Activated T-cell treated with anti-CD3 and anti-CD28 coated beads, Interleukin-2, amount 50 U/mL, for 24 hours (primary cell): ENCODE results near the gene METRN.
"Not testable (repeated sequence)": the region's sequence is repeated elsewhere in the genome, so short reads cannot be mapped to it uniquely, and the experiment has no call there.

Experiments used
- DNase-seq: peaks from one replicate; pipeline ENCODE4 v3.0.0-alpha.2; 2020
- H3K27ac Mint-ChIP-seq: 2 replicates; pipeline ENCODE4 v1.8.0; 2020; ENCODE audit warnings: mild to moderate bottlenecking, mixed read lengths
- H3K27me3 Mint-ChIP-seq: 2 replicates; pipeline ENCODE4 v1.8.0; 2020; ENCODE audit warnings: mixed read lengths
- H3K36me3 Mint-ChIP-seq: 2 replicates; pipeline ENCODE4 v1.8.0; 2020; ENCODE audit warnings: low read depth, mixed read lengths
- H3K4me1 Mint-ChIP-seq: 2 replicates; pipeline ENCODE4 v1.8.0; 2020; ENCODE audit warnings: low read depth, mixed read lengths
- H3K4me3 Mint-ChIP-seq: 2 replicates; pipeline ENCODE4 v1.8.0; 2020; ENCODE audit warnings: mild to moderate bottlenecking, moderate library complexity, mixed read lengths
- H3K9me3 Mint-ChIP-seq: 2 replicates; pipeline ENCODE4 v1.8.0; 2020; ENCODE audit warnings: mixed read lengths

Gene METRN

GRCh38 chr16:752007-752312 lies 37.0 kb downstream of the METRN start:
- DNase-seq, result no peak
- no peak overlapping the region for H3K4me3 Mint-ChIP-seq

GRCh38 chr16:754121-754607 lies 39.2 kb downstream of the METRN start:
- not testable (repeated sequence) for H3K36me3 Mint-ChIP-seq, DNase-seq, H3K4me1 Mint-ChIP-seq, H3K27ac Mint-ChIP-seq, H3K4me3 Mint-ChIP-seq, H3K9me3 Mint-ChIP-seq, H3K27me3 Mint-ChIP-seq

More at GRCh38 chr16:752007-752312, 37.0 kb downstream of the METRN start:
- Mint-ChIP-seq H3K9me3 (peaks cover 4% of the 10 kb centered on the region), H3K27me3 (peaks cover 4% of the 10 kb centered on the region), H3K27ac (no peak overlapping the region), H3K4me1 (peaks cover 6% of the 10 kb centered on the region), H3K36me3 (no peaks in the 10 kb centered on the region)

GRCh38 chr16:754656-755055 lies 39.7 kb downstream of the METRN start:
- Mint-ChIP-seq H3K36me3 (no peaks in the 10 kb centered on the region), H3K27ac (no peak overlapping the region), H3K27me3 (peaks cover 4% of the 10 kb centered on the region), H3K4me3 (no peak overlapping the region), H3K9me3 (peaks cover 4% of the 10 kb centered on the region), H3K4me1 (peaks cover 6% of the 10 kb centered on the region)
- DNase-seq, result no peak

- H3K4me3 Mint-ChIP-seq, result no peak overlapping the region
- peaks cover 4% of the 10 kb centered on the region for H3K27me3 Mint-ChIP-seq
- no peak overlapping the region for H3K27ac Mint-ChIP-seq
- no peaks in the 10 kb centered on the region for H3K36me3 Mint-ChIP-seq
- peaks cover 4% of the 10 kb centered on the region for H3K9me3 Mint-ChIP-seq
- H3K4me1 Mint-ChIP-seq, result peaks cover 6% of the 10 kb centered on the region
- no peak for DNase-seq
Observed at GRCh38 chr16:756428-756827, 41.5 kb downstream of the METRN start.

- no peak overlapping the region for H3K27ac Mint-ChIP-seq
- H3K4me1 Mint-ChIP-seq, result peaks cover 6% of the 10 kb centered on the region
- H3K36me3 Mint-ChIP-seq, result no peaks in the 10 kb centered on the region
- DNase-seq, result no peak
- H3K9me3 Mint-ChIP-seq, result peaks cover 4% of the 10 kb centered on the region
- no peak overlapping the region for H3K4me3 Mint-ChIP-seq
- H3K27me3 Mint-ChIP-seq, result peaks cover 4% of the 10 kb centered on the region
Observed at GRCh38 chr16:759110-759910, 44.4 kb downstream of the METRN start.

GRCh38 chr16:760065-760464 lies 45.1 kb downstream of the METRN start:
- Mint-ChIP-seq H3K4me1 (peaks cover 5% of the 10 kb centered on the region), H3K4me3 (no peak overlapping the region), H3K27me3 (peaks cover 4% of the 10 kb centered on the region), H3K9me3 (peaks cover 4% of the 10 kb centered on the region), H3K36me3 (no peaks in the 10 kb centered on the region), H3K27ac (no peak overlapping the region)
- no peak for DNase-seq

- peaks cover 5% of the 10 kb centered on the region for H3K4me1 Mint-ChIP-seq
- no peak within 1 kb of the TSS for H3K27ac Mint-ChIP-seq
- peaks cover 4% of the 10 kb centered on the region for H3K27me3 Mint-ChIP-seq
- no peaks in the 10 kb centered on the region for H3K36me3 Mint-ChIP-seq
- no peak for DNase-seq
- H3K9me3 Mint-ChIP-seq, result peaks cover 4% of the 10 kb centered on the region
- no peak within 1 kb of the TSS for H3K4me3 Mint-ChIP-seq
Observed at GRCh38 chr16:760545-761343, 45.8 kb downstream of the METRN start, which contains the start of gene MSLN. Gene MSLN, plus strand, starts transcription at chr16:760734. Its CDS starts 1,947 bp downstream, at chr16:762681.

GRCh38 chr16:761625-762513 lies 47.0 kb downstream of the METRN start:
- DNase-seq, result no peak
- no peaks in the 10 kb centered on the region for H3K27me3 Mint-ChIP-seq
- H3K9me3 Mint-ChIP-seq, result no peaks in the 10 kb centered on the region
- no peak overlapping the region for H3K27ac Mint-ChIP-seq
- no peak overlapping the region for H3K4me3 Mint-ChIP-seq
- no peaks in the 10 kb centered on the region for H3K36me3 Mint-ChIP-seq
- peaks cover 1% of the 10 kb centered on the region for H3K4me1 Mint-ChIP-seq

- H3K36me3 Mint-ChIP-seq, result no peaks in the 10 kb centered on the region
- no peaks in the 10 kb centered on the region for H3K27me3 Mint-ChIP-seq
- no peak overlapping the region for H3K4me3 Mint-ChIP-seq
- no peak overlapping the region for H3K27ac Mint-ChIP-seq
- no peak for DNase-seq
- no peaks in the 10 kb centered on the region for H3K9me3 Mint-ChIP-seq
- H3K4me1 Mint-ChIP-seq, result no peaks in the 10 kb centered on the region
Observed at GRCh38 chr16:762595-763268, 47.8 kb downstream of the METRN start.

- DNase-seq, result no peak
- Mint-ChIP-seq H3K36me3 (no peaks in the 10 kb centered on the region), H3K4me1 (no peaks in the 10 kb centered on the region), H3K27me3 (no peaks in the 10 kb centered on the region), H3K4me3 (no peak overlapping the region), H3K9me3 (no peaks in the 10 kb centered on the region), H3K27ac (no peak overlapping the region)
Observed at GRCh38 chr16:763369-764183, 48.7 kb downstream of the METRN start.

GRCh38 chr16:764184-764750 lies 49.3 kb downstream of the METRN start:
- Mint-ChIP-seq H3K27me3 (no peaks in the 10 kb centered on the region), H3K4me1 (no peaks in the 10 kb centered on the region), H3K27ac (no peak overlapping the region), H3K36me3 (no peaks in the 10 kb centered on the region), H3K9me3 (no peaks in the 10 kb centered on the region), H3K4me3 (no peak overlapping the region)
- no peak for DNase-seq

GRCh38 chr16:764848-765487 lies 50.0 kb downstream of the METRN start:
- Mint-ChIP-seq H3K36me3 (no peaks in the 10 kb centered on the region), H3K27me3 (no peaks in the 10 kb centered on the region), H3K4me1 (no peaks in the 10 kb centered on the region), H3K9me3 (no peaks in the 10 kb centered on the region), H3K4me3 (no peak overlapping the region), H3K27ac (no peak overlapping the region)
- no peak for DNase-seq

- no peaks in the 10 kb centered on the region for H3K4me1 Mint-ChIP-seq
- no peak overlapping the region for H3K4me3 Mint-ChIP-seq
- no peaks in the 10 kb centered on the region for H3K9me3 Mint-ChIP-seq
- H3K27me3 Mint-ChIP-seq, result no peaks in the 10 kb centered on the region
- DNase-seq, result no peak
- no peak overlapping the region for H3K27ac Mint-ChIP-seq
- no peaks in the 10 kb centered on the region for H3K36me3 Mint-ChIP-seq
Observed at GRCh38 chr16:765488-765865, 50.6 kb downstream of the METRN start.
